ENCODE data around the gene BTLA. TPM values are rescaled to one million over a fixed set of nuclear protein-coding genes. Genes with fewer than 3 reads are reported as not detected.

Gene BTLA
- total and polyA plus RNA-seq, 2 experiments from 2014 or later: not detected

- Histone ChIP-seq H3K4me2 (no peak overlapping the region), H3K4me1 (ENCODE audit: insufficient read depth) (no peaks in the 10 kb centered on the region), H3K27ac (no peak overlapping the region), H3K36me3 (replicated peaks; ENCODE audit: insufficient read depth, low read depth) (no peaks in the 10 kb centered on the region), H3K9me3 (ENCODE audit: low read depth) (no peaks in the 10 kb centered on the region), H3K79me2 (no peaks in the 10 kb centered on the region), H3K27me3 (no peaks in the 10 kb centered on the region), H3K4me3 (no peak overlapping the region), H2AFZ (no peak overlapping the region), H4K20me1 (ENCODE audit: insufficient read depth, poor library complexity, severe bottlenecking) (no peaks in the 10 kb centered on the region), H3K9me2 (replicated peaks; ENCODE audit: insufficient read depth) (no peaks in the 10 kb centered on the region)
- TF ChIP-seq EZH2phosphoT487 (IDR thresholded peaks at IDR 0.05; ENCODE audit: low read depth, severe bottlenecking, unreplicated experiment): no peak
- DNase-seq (ENCODE audit: low spot score): no peak
- 97% methylated on average over 1 of the region's 1 CpG for WGBS (ENCODE audit: low lambda C conversion rate, missing lambda C conversion rate)
These were observed 7.1 kb downstream of the BTLA start for GRCh38 chr3:112492124-112492523.

GRCh38 chr3:112491373-112491772, 7.9 kb downstream of the BTLA start:
- TF ChIP-seq EZH2 (IDR thresholded peaks at IDR 0.05; ENCODE audit: borderline replicate concordance): no peak
- no peak for TF ChIP-seq CTCF (IDR thresholded peaks at IDR 0.05; ENCODE audit: poor library complexity)
- TF ChIP-seq EZH2phosphoT487 (IDR thresholded peaks at IDR 0.05; ENCODE audit: low read depth, severe bottlenecking, unreplicated experiment): no peak

GRCh38 chr3:112489674-112490479, 9.4 kb downstream of the BTLA start:
- 81% methylated on average over 4 of the region's 4 CpGs for WGBS (ENCODE audit: low lambda C conversion rate, missing lambda C conversion rate)

More at GRCh38 chr3:112491373-112491772, 7.9 kb downstream of the BTLA start:
- Histone ChIP-seq H3K4me3 (no peak overlapping the region), H2AFZ (no peak overlapping the region), H3K36me3 (replicated peaks; ENCODE audit: insufficient read depth, low read depth) (no peaks in the 10 kb centered on the region), H3K27me3 (no peaks in the 10 kb centered on the region), H3K79me2 (no peaks in the 10 kb centered on the region), H4K20me1 (ENCODE audit: insufficient read depth, poor library complexity, severe bottlenecking) (no peaks in the 10 kb centered on the region), H3K4me1 (ENCODE audit: insufficient read depth) (no peaks in the 10 kb centered on the region), H3K27ac (no peak overlapping the region), H3K4me2 (no peak overlapping the region), H3K9me2 (replicated peaks; ENCODE audit: insufficient read depth) (no peaks in the 10 kb centered on the region), H3K9me3 (ENCODE audit: low read depth) (no peaks in the 10 kb centered on the region)
- no peak for DNase-seq (ENCODE audit: low spot score)

More at GRCh38 chr3:112489674-112490479, 9.4 kb downstream of the BTLA start:
- no peak for TF ChIP-seq CTCF (IDR thresholded peaks at IDR 0.05; ENCODE audit: poor library complexity)
- TF ChIP-seq EZH2 (IDR thresholded peaks at IDR 0.05; ENCODE audit: borderline replicate concordance): no peak
- TF ChIP-seq EZH2phosphoT487 (IDR thresholded peaks at IDR 0.05; ENCODE audit: low read depth, severe bottlenecking, unreplicated experiment): no peak
- no peaks in the 10 kb centered on the region for H3K4me1 ChIP-seq (ENCODE audit: insufficient read depth)
- H3K9me2 ChIP-seq (replicated peaks; ENCODE audit: insufficient read depth): no peaks in the 10 kb centered on the region
- H3K4me3 ChIP-seq: no peak overlapping the region
- H3K79me2 ChIP-seq: no peaks in the 10 kb centered on the region
- H2AFZ ChIP-seq: no peak overlapping the region
- H3K27me3 ChIP-seq: no peaks in the 10 kb centered on the region
- H3K4me2 ChIP-seq: no peak overlapping the region
- H3K9me3 ChIP-seq (ENCODE audit: low read depth): no peaks in the 10 kb centered on the region
- no peak overlapping the region for H3K27ac ChIP-seq
- DNase-seq (ENCODE audit: low spot score): no peak
- no peaks in the 10 kb centered on the region for H3K36me3 ChIP-seq (replicated peaks; ENCODE audit: insufficient read depth, low read depth)
- no peaks in the 10 kb centered on the region for H4K20me1 ChIP-seq (ENCODE audit: insufficient read depth, poor library complexity, severe bottlenecking)
